Astrocyte (in vitro differentiated cells and primary cell): ENCODE results near the gene PHEX. TPM values are rescaled to one million over a fixed set of nuclear protein-coding genes. Genes with fewer than 3 reads are reported as not detected.
"Not testable (repeated sequence)": the region's sequence is repeated elsewhere in the genome, so short reads cannot be mapped to it uniquely, and the experiment has no call there.

ENCODE experiments used
- DNase-seq: peaks from one replicate; pipeline ENCODE4 v3.0.0-alpha.2; 2010; ENCODE audit warnings: low read depth
- FAIRE-seq: peaks from 2 replicates; lab custom pipeline; 2011; peaks lifted over from hg19 to GRCh38; lab: Jason Lieb, UNC
- H2AFZ ChIP-seq: 2 replicates; pipeline ENCODE4 v1.6.0; 2012; ENCODE audit warnings: low read depth, low read length, inconsistent platforms
- H3K27ac ChIP-seq: 2 replicates; pipeline ENCODE4 v1.5.1; 2011; ENCODE audit warnings: low read depth, low read length, inconsistent platforms
- H3K27me3 ChIP-seq: 2 replicates; pipeline ENCODE4 v1.6.0; 2011; ENCODE audit warnings: low read length, inconsistent platforms; ENCODE audit not compliant: insufficient read depth
- H3K36me3 ChIP-seq: 2 replicates; pipeline ENCODE4 v1.5.1; 2011; ENCODE audit warnings: low read length, inconsistent platforms; ENCODE audit not compliant: insufficient read depth
- H3K4me1 ChIP-seq: 2 replicates; pipeline ENCODE4 v1.5.1; 2011; ENCODE audit warnings: low read length, inconsistent platforms; ENCODE audit not compliant: insufficient read depth
- H3K4me2 ChIP-seq: 2 replicates; pipeline ENCODE4 v1.6.0; 2012; ENCODE audit warnings: low read length, inconsistent platforms
- H3K4me3 ChIP-seq: 2 replicates; pipeline ENCODE4 v1.5.1; 2011; ENCODE audit warnings: low read depth, mild to moderate bottlenecking, low read length, inconsistent platforms; ENCODE audit not compliant: insufficient read depth
- H3K79me2 ChIP-seq: 2 replicates; pipeline ENCODE4 v1.6.0; 2012; ENCODE audit warnings: mild to moderate bottlenecking, low read length, inconsistent platforms; ENCODE audit not compliant: insufficient read depth
- H3K9ac ChIP-seq: 2 replicates; pipeline ENCODE4 v1.6.0; 2012; ENCODE audit warnings: mild to moderate bottlenecking, low read length, inconsistent platforms
- H3K9me3 ChIP-seq: 2 replicates; pipeline ENCODE4 v1.5.1; 2012; ENCODE audit warnings: low read depth, mild to moderate bottlenecking, low read length, inconsistent platforms; ENCODE audit not compliant: insufficient read depth
- H4K20me1 ChIP-seq: 2 replicates; pipeline ENCODE4 v1.6.0; 2012; ENCODE audit warnings: low read length, inconsistent platforms; ENCODE audit not compliant: insufficient read depth
- H3K27ac Mint-ChIP-seq: one replicate; pipeline ENCODE4 v1.8.0; 2021; ENCODE audit warnings: mild to moderate bottlenecking, mixed read lengths; ENCODE audit not compliant: unreplicated experiment
- H3K27me3 Mint-ChIP-seq: one replicate; pipeline ENCODE4 v1.8.0; 2021; ENCODE audit warnings: low read depth, mixed read lengths; ENCODE audit not compliant: unreplicated experiment
- H3K36me3 Mint-ChIP-seq: one replicate; pipeline ENCODE4 v1.8.0; 2021; ENCODE audit warnings: low read depth, mixed read lengths; ENCODE audit not compliant: unreplicated experiment
- H3K4me1 Mint-ChIP-seq: one replicate; pipeline ENCODE4 v1.8.0; 2021; ENCODE audit warnings: low read depth, mixed read lengths; ENCODE audit not compliant: unreplicated experiment
- H3K4me3 Mint-ChIP-seq: one replicate; pipeline ENCODE4 v1.8.0; 2021; ENCODE audit warnings: mild to moderate bottlenecking, moderate library complexity, mixed read lengths; ENCODE audit not compliant: unreplicated experiment
- H3K9me3 Mint-ChIP-seq: one replicate; pipeline ENCODE4 v1.8.0; 2021; ENCODE audit warnings: mild to moderate bottlenecking, mixed read lengths; ENCODE audit not compliant: unreplicated experiment
- CTCF ChIP-seq: IDR thresholded peaks from 2 replicates; pipeline ENCODE4 v1.5.1; 2011; ENCODE audit warnings: low read depth, mild to moderate bottlenecking, inconsistent platforms, low read length, moderate library complexity; ENCODE audit not compliant: insufficient read depth
- EZH2 ChIP-seq: IDR thresholded peaks from 2 replicates; pipeline ENCODE4 v1.6.1; 2012; ENCODE audit warnings: mild to moderate bottlenecking, low read length, inconsistent platforms; ENCODE audit not compliant: insufficient read depth
- total RNA-seq: library from RNA; stranded (reverse); gene quantifications from 2 replicates; pipeline ENCODE4 v1.2.1, GENCODE V29; 2021

PHEX gene
- total RNA-seq, 1 donor from 2014 or later, result 0.36 TPM

GRCh38 chrX:22278375-22278774, 246.2 kb downstream of the PHEX start:
- no peak overlapping the region for H3K27ac Mint-ChIP-seq
- TF ChIP-seq EZH2 (no peak), CTCF (no peak)
- H3K4me3 Mint-ChIP-seq, result no peak overlapping the region
- Histone ChIP-seq H3K36me3 (no peaks in the 10 kb centered on the region), H3K9ac (no peak overlapping the region), H3K4me1 (no peaks in the 10 kb centered on the region), H4K20me1 (no peaks in the 10 kb centered on the region), H3K79me2 (no peaks in the 10 kb centered on the region), H3K27ac (no peak overlapping the region), H3K4me3 (no peak overlapping the region), H3K27me3 (no peaks in the 10 kb centered on the region), H3K9me3 (no peaks in the 10 kb centered on the region), H3K4me2 (no peak overlapping the region), H2AFZ (no peak overlapping the region)
- FAIRE-seq, result peak; percentile 92
- H3K27me3 Mint-ChIP-seq, result no peaks in the 10 kb centered on the region
- H3K4me1 Mint-ChIP-seq, result peaks cover 4% of the 10 kb centered on the region
- DNase-seq, result no peak
- H3K36me3 Mint-ChIP-seq, result no peaks in the 10 kb centered on the region
- H3K9me3 Mint-ChIP-seq, result no peaks in the 10 kb centered on the region

- H3K27me3 ChIP-seq, H3K36me3 Mint-ChIP-seq, H3K36me3 ChIP-seq, H3K27ac Mint-ChIP-seq, H3K27me3 Mint-ChIP-seq, H3K9me3 Mint-ChIP-seq, H3K79me2 ChIP-seq, H2AFZ ChIP-seq, H4K20me1 ChIP-seq, H3K4me3 ChIP-seq, H3K4me1 ChIP-seq, H3K4me3 Mint-ChIP-seq, H3K27ac ChIP-seq, H3K4me2 ChIP-seq, H3K9me3 ChIP-seq, H3K9ac ChIP-seq, FAIRE-seq, H3K4me1 Mint-ChIP-seq, DNase-seq: not testable (repeated sequence)
These were observed 257.1 kb downstream of the PHEX start for GRCh38 chrX:22289209-22289608.

- Histone ChIP-seq H3K4me3 (no peak overlapping the region), H3K9me3 (no peaks in the 10 kb centered on the region), H3K36me3 (no peaks in the 10 kb centered on the region), H2AFZ (no peak overlapping the region), H3K4me1 (peaks cover 6% of the 10 kb centered on the region), H4K20me1 (no peaks in the 10 kb centered on the region), H3K27ac (no peak overlapping the region), H3K9ac (no peak overlapping the region), H3K79me2 (no peaks in the 10 kb centered on the region), H3K27me3 (no peaks in the 10 kb centered on the region), H3K4me2 (no peak overlapping the region)
- Mint-ChIP-seq H3K36me3 (no peaks in the 10 kb centered on the region), H3K4me1 (peaks cover 13% of the 10 kb centered on the region), H3K9me3 (peaks cover 2% of the 10 kb centered on the region), H3K27me3 (no peaks in the 10 kb centered on the region), H3K27ac (no peak overlapping the region), H3K4me3 (no peak overlapping the region)
- FAIRE-seq (peak; percentile 49), DNase-seq (no peak)
- TF ChIP-seq EZH2, result no peak
These were observed 264.7 kb downstream of the PHEX start for GRCh38 chrX:22296871-22297270.
